GM13977 (cell line): Measurements from ENCODE around the gene LYVE1.

Experiments used
- DNase-seq: peaks from one replicate; pipeline ENCODE4 v3.0.0; 2012; ENCODE audit warnings: low spot score
- CTCF ChIP-seq: IDR thresholded peaks from 2 replicates; pipeline ENCODE4 v1.5.1; 2012; ENCODE audit warnings: mild to moderate bottlenecking, control low read depth; ENCODE audit not compliant: insufficient read depth; ENCODE audit errors: extremely low read depth, missing control alignments
- in situ Hi-C: fragments of 300-500 bp; cut with MboI; formaldehyde crosslinking; loops from one replicate; pipeline ENCODE4 v1.12.0; 2022; ENCODE audit warnings: low sequenced_read_pairs, low pct_unique_long_range_greater_than_20kb, mixed read lengths, inconsistent platforms; ENCODE audit not compliant: unreplicated experiment

Gene LYVE1

GRCh38 chr11:10556590-10556989, 11.9 kb downstream of the LYVE1 start:
- in situ Hi-C loops, result no loop called here

GRCh38 chr11:10551845-10552352, 16.6 kb downstream of the LYVE1 start:
- TF ChIP-seq CTCF, result no peak

More at GRCh38 chr11:10556590-10556989, 11.9 kb downstream of the LYVE1 start:
- DNase-seq, result no peak
- no peak for TF ChIP-seq CTCF

GRCh38 chr11:10551290-10551592, 17.2 kb downstream of the LYVE1 start:
- in situ Hi-C loops, result no loop called here
- no peak for TF ChIP-seq CTCF
- no peak for DNase-seq

More at GRCh38 chr11:10551845-10552352, 16.6 kb downstream of the LYVE1 start:
- in situ Hi-C loops, result no loop called here
- DNase-seq, result no peak

- in situ Hi-C loops, result no loop called here
- no peak for DNase-seq
- TF ChIP-seq CTCF, result no peak
Observed at GRCh38 chr11:10550503-10551289, 17.8 kb downstream of the LYVE1 start.

- in situ Hi-C loops, result no loop called here
- no peak for TF ChIP-seq CTCF
- DNase-seq, result no peak
Observed at GRCh38 chr11:10544491-10545465, 23.7 kb downstream of the LYVE1 start.

GRCh38 chr11:10543782-10544181, 24.7 kb downstream of the LYVE1 start:
- in situ Hi-C loops, result no loop called here
- DNase-seq, result no peak
- no peak for TF ChIP-seq CTCF
